Mesenteric fat pad (tissue), 1 donor: ENCODE data around the gene CDIPT. TPM values are rescaled to one million over a fixed set of nuclear protein-coding genes. Genes with fewer than 3 reads are reported as not detected.
"Not testable (repeated sequence)": the region's sequence is repeated elsewhere in the genome, so short reads cannot be mapped to it uniquely, and the experiment has no call there.

Experiments used
- DNase-seq: peaks from one replicate; pipeline ENCODE4 v3.0.0-alpha.2; 2020; ENCODE audit warnings: low spot score
- total RNA-seq: library from RNA; stranded (reverse); fragmentation: NEBNext Ultra II Directional; extraction: Animal tissue kit (Norgen Biotek cat#: 25700); gene quantifications from one replicate; pipeline ENCODE4 v1.2.1, GENCODE V29; 2021
- donor health status: DM: yes; HTN: yes; CAD: no.

CDIPT gene
- total RNA-seq, 1 donor from 2014 or later: 117 TPM

GRCh38 chr16:29833219-29833618, 29.8 kb downstream of the CDIPT start:
- DNase-seq: not testable (repeated sequence)

DNA sequence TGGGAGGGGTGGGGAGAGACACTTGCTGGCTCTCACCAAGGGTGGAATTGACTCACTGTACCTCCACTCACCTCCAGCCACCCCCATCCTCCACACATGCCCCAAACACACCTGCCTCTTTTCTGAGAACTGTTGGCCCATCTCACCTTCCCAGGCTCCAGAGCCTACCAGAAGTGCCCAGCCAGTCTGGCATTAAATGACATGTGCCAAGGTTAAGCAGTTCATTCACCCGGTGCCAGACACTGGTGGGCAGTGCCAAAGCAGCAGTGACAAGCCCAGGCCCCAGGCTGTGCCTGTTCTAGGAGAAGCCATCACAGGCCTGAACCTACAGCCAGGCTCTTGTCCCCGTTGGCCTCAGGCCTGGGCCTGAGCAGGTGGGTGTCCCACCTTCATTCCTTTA, 31.5 kb downstream of the CDIPT start:
- DNase-seq: no peak

GRCh38 chr16:29830774-29831173, 32.3 kb downstream of the CDIPT start:
- no peak for DNase-seq

GRCh38 chr16:29826342-29826695, 36.7 kb downstream of the CDIPT start:
- DNase-seq: no peak

DNA sequence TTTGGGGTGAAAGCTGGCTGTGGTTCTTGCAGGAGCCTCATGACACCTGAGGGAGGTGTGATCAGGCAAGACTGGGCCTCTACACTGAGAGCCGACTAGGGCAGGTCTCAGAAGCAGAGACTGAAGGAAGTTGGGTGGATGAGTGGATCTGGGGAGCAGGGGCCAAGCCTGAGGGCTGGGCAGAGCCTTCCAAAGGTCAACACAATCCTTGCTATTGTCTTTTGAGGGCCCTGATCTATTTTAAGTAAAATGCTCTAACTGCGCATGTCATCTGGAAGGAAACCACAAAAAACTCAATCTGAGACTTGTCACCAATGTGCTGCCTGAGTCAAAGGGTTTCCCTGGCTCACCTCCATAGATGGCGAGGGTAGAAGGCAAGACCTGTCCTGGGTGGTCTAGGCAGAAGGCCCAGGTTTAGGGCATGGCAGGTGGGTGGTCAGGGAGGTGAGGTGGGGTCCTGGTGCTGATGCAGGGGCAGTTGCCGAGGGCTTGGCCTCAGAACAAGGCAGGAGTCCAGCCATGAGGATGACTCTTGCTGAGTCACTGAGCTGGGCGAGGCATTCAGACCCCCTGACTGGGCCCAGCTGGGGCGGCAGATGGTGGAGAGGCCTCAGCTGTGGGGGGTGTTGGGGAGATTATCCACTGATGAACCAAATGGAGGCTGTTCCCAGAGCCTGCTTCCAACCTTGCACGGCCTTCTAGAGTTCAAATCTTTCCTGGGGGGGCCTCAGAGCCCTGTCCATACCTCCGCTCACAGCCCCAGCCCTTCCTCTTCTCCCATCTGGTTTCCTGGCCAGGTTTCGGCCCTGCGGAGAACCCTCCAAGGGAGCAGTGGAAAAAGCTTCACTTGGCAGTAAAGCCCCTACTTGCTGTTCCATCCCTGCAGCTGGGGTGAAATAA, 37.6 kb downstream of the CDIPT start:
- DNase-seq: no peak

DNA sequence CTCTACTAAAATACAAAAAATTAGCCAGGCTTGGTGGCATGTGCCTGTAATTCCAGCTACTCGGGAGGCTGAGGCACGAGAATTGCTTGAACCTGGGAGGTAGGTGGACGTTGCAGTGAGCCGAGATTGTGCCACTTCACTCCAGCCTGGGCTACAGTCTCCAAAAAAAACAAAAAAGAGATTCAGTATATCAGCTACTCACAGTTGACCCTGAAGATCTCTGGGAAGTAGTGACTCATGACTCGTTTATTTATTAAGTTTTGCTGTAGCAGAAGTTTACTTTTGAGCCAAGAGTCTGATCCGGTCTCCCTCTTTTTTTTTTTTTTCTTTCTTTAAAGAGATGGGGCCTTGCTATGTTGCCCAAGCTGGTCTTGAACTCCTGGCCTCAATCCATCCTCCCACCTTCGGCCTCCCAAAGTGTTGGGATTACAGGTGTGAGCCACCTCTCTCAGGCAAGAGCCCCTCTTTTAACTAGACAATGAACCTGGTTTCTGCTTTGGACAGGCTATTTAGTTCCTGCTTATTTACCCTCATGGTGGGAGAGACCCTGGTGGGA, 38.4 kb downstream of the CDIPT start:
- no peak for DNase-seq

DNA sequence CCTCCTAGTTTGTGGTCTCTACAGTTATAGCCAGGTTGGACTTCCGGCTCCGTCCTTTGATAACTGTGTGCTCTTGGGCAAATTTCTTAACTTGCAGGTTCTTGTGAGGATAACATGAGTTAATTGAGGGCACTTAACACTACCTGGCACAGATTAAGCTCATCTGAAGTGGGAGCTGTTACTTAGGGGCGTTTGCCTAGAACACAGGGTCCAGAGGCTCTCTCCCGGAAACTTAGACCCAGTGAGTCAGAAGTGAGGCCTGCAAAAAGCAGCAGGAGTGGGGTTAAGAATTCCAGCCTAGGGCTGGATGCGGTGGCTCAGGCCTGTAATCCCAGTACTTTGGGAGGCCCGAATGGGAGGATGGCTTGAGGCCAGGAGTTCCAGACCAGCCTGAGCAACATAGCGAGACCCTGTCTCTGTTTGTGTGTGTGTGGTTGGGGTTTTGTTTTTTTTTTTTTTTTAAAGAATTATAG, 41.3 kb downstream of the CDIPT start:
- no peak for DNase-seq

DNA sequence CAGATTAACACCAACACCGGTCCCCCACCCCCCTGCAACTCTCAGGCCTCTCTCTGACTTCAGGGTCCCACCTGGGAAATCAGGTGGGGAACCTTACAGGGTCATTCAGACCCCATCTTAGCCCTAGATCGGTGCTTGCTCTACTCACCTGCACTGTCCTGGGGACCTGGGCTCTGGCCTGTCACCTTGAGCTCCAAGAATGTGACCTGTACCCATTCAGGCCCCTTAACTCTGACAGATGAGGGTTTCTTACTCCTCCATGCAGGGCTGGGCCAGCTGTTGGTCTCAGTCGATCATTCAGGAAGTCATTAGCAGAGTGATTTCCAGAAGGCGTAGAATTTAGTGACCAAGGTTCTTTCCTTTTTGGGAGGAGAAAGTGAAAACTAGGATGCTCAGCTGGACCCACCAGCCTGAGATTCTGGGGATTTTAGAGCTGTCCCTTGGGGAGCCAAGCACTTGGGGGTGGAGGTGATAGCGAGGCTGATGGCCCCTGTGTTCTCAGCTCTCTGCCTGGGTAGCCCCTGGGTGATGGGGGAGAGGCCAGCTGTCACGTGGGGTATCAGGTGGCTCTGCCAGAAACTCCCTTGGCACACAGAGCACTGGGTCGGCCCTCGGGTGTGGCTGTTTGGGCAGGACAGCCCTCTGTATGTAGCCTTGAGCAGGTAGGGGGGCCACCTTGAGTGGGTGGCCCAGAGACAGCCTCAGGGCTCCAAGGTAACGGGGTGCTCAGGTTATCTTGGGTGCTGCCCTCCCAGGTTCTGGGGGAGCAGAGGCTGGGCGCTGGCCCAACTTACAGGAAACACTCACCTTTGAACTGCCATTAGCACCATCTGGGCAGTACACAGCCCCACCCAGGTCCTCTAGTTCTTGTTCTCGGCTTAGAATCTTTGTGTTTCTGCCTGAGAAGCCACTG, 42.0 kb downstream of the CDIPT start:
- no peak for DNase-seq

- DNase-seq: no peak
These were observed 42.7 kb downstream of the CDIPT start, which contains the start of gene MVP for GRCh38 chr16:29820271-29820701. Gene MVP (plus strand): TSS chr16:29820462. CDS start chr16:29830550, 10,088 bp downstream.

- DNase-seq: no peak
These were observed 43.5 kb downstream of the CDIPT start for GRCh38 chr16:29819506-29819905.

DNA sequence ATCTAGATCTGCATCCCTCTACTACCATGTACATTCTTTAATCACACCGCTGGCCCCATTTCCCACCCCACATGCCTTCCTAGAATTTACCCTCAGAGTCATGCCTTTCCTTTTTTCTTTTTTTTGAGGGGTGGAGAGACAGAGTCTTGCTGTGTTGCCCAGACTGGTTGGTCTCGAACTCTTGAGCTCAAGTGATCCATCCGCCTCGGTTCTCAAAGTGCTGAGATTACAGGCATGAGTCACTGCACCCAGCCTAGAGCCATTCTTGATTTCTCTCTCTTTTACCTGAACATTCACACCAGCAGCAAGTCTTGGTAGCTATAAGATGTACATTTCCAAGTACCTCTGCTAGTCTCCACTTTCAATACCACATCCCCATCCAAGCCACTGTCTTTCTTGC, 44.9 kb downstream of the CDIPT start:
- DNase-seq: no peak

DNA sequence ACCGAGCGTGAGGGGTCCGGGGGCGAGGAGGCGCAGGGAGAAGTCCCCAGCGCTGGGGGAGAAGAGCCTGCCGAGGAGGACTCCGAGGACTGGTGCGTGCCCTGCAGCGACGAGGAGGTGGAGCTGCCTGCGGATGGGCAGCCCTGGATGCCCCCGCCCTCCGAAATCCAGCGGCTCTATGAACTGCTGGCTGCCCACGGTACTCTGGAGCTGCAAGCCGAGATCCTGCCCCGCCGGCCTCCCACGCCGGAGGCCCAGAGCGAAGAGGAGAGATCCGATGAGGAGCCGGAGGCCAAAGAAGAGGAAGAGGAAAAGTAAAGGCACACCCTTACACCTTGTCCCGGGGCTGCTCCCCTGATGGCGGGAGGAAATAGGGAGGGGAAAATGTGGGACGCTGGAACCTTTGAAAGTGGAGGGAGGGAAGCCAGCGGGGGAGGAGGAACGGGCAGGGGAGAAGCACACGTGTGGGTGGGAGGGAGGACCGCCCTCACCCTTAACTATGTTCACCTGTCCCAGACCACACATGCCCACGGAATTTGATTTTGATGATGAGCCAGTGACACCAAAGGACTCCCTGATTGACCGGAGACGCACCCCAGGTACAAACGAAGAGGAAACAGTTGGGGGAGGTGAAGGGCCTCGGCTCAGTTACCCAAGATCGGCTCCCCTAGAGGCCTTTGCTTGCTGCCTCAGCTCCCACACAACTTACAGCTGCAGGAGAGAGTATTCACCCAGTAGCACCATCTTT, 46.2 kb downstream of the CDIPT start:
- no peak for DNase-seq

DNA sequence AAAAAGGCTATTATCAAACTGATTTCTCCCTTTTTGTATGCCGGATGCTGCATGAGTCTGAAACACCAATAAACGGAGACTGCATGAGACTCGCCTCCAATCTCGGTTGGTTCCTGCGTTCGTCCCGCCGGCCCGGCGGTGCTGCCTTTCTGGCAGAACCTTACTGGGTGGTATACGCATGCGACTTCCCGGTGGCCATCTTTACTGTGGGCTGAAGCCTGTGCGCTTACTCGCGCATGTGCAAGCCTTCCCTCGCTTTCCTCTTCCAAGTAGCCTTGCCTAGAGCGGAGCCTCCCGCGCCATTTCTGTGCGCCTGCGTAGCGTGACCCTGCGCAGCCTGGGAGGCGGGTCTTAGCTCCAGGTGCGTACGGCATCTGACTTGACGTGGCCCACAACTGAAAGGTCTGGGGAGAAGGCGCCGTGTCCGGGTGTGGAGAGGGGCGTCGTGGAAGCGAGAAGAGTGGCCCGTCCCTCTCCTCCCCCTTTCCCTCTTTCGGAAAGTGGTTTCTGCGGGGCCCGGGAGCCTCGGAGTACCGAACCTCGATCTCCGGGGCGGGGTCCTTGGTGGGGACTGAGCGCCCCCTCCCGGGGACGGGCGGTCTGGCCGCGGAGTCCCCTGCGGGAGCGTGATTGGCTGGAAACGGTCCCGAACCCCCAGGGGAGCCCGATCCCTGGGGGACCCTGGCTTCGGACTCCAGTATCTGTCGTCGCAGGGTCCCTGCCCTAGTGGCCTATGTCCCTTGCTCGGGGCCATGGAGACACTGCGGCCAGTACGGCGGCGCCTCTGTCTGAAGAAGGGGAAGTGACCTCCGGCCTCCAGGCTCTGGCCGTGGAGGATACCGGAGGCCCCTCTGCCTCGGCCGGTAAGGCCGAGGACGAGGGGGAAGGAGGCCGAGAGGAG, 47.0 kb downstream of the CDIPT start, which contains the start of gene PAGR1:
Gene PAGR1 (plus strand): TSS at position 360 of the 901 bp plus-strand sequence. CDS start 374 bp downstream, at position 734.
- DNase-seq: peak; percentile 98

DNA sequence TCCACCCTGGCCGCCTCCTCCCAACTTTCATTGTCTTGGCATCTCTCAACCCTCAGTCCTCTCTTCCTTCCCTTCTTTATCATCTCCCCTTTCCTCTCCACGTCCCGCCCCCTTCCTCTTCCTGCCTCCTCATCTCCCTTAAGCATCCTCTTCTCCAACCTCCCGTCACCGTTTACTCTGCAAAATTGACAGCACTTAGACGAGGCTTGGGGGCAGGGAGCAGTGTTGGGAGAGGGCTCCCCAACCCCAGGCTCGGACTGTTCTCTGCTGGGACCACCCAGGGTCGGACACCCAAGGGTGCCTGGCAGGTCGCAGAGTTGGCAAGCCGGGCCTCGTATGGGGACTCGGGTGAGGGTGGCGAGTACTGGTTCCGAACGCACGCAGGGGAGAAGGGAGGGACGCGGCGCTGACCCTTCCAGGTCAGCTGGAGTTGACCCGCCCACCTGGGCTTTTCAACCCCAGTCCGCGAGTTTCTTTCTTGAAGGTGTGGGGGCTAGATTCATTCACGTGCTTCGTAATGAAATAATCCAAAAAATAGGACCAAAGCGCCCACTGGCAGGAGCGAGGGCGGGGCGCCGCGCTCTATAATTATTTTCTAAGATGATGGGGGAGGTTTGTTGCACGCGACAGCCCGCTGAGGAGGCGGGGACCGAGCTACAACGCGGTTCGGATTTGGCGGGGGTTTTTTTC, 47.8 kb downstream of the CDIPT start:
- DNase-seq: no peak

GRCh38 chr16:29814592-29814991, 48.4 kb downstream of the CDIPT start:
- DNase-seq: no peak

- DNase-seq: no peak
These were observed 49.1 kb downstream of the CDIPT start for GRCh38 chr16:29813644-29814562.

DNA sequence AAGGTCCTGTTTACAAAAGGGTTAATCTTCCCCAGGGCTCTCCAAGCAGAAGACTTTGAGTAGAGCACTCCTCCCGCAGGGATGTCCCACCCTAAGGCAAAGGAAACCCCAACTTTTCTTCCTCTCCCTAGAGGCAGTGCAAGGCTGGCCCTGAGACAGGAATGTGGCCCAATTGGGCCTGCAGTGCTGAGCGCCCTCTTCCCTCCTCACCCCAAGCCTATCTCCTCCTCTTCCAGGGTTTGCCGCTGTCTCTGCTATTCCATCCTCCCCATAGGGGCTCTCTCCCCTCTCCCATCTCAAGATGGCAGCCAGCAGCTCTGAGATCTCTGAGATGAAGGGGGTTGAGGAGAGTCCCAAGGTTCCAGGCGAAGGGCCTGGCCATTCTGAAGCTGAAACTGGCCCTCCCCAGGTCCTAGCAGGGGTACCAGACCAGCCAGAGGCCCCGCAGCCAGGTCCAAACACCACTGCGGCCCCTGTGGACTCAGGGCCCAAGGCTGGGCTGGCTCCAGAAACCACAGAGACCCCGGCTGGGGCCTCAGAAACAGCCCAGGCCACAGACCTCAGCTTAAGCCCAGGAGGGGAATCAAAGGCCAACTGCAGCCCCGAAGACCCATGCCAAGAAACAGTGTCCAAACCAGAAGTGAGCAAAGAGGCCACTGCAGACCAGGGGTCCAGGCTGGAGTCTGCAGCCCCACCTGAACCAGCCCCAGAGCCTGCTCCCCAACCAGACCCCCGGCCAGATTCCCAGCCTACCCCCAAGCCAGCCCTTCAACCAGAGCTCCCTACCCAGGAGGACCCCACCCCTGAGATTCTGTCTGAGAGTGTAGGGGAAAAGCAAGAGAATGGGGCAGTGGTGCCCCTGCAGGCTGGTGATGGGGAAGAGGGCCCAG, 50.0 kb downstream of the CDIPT start:
- DNase-seq: no peak
